H9 (cell line): Measurements from ENCODE around the gene DNAAF1. TPM values are rescaled to one million over a fixed set of nuclear protein-coding genes. Genes with fewer than 3 reads are reported as not detected.
"Not testable (repeated sequence)": the region's sequence is repeated elsewhere in the genome, so short reads cannot be mapped to it uniquely, and the experiment has no call there.

ENCODE experiments used
- DNase-seq: peaks from one replicate; pipeline ENCODE4 v3.0.0-alpha.2; 2017
- H2AFZ ChIP-seq: one replicate; pipeline ENCODE4 v1.6.1; 2013; ENCODE audit warnings: mild to moderate bottlenecking, low read length, control low read depth, moderate library complexity
- H2AK5ac ChIP-seq: 2 replicates; pipeline ENCODE4 v1.6.1; 2013; ENCODE audit warnings: low read length, control low read depth, mixed read lengths; ENCODE audit not compliant: insufficient read length
- H2BK120ac ChIP-seq: one replicate; pipeline ENCODE4 v1.6.1; 2013; ENCODE audit warnings: low read depth, mild to moderate bottlenecking, low read length, control low read depth, inconsistent platforms; ENCODE audit not compliant: poor library complexity, severe bottlenecking
- H2BK12ac ChIP-seq: 2 replicates; pipeline ENCODE4 v1.6.1; 2013; ENCODE audit warnings: low read length, control low read depth, mixed read lengths, low read depth; ENCODE audit not compliant: insufficient read length
- H2BK15ac ChIP-seq: 2 replicates; pipeline ENCODE4 v1.6.1; 2013; ENCODE audit warnings: low read depth, low read length, control low read depth
- H2BK20ac ChIP-seq: one replicate; pipeline ENCODE4 v1.6.1; 2013; ENCODE audit warnings: low read depth, mild to moderate bottlenecking, low read length, control low read depth, inconsistent platforms; ENCODE audit not compliant: poor library complexity, severe bottlenecking
- H2BK5ac ChIP-seq: 2 replicates; pipeline ENCODE4 v1.6.1; 2013; ENCODE audit warnings: low read length, control low read depth, mixed read lengths; ENCODE audit not compliant: insufficient read length
- H3K14ac ChIP-seq: 2 replicates; pipeline ENCODE4 v1.6.1; 2013; ENCODE audit warnings: low read length, control low read depth; ENCODE audit not compliant: insufficient read depth
- H3K18ac ChIP-seq: 2 replicates; pipeline ENCODE4 v1.6.1; 2013; ENCODE audit warnings: low read depth, mild to moderate bottlenecking, mixed read lengths, low read length, control low read depth; ENCODE audit not compliant: insufficient read length
- H3K23ac ChIP-seq: 2 replicates; pipeline ENCODE4 v1.6.1; 2013; ENCODE audit warnings: low read length, control low read depth, mixed read lengths, low read depth; ENCODE audit not compliant: insufficient read length
- H3K23me2 ChIP-seq: 2 replicates; pipeline ENCODE4 v1.6.1; 2013; ENCODE audit warnings: low read depth, mild to moderate bottlenecking, mixed read lengths, low read length, control low read depth; ENCODE audit not compliant: insufficient read length, poor library complexity, severe bottlenecking
- H3K27ac ChIP-seq: 2 replicates; pipeline ENCODE4 v1.5.1; 2013; ENCODE audit warnings: low read length, control low read depth, mixed read lengths, low read depth; ENCODE audit not compliant: insufficient read length
- H3K27me3 ChIP-seq: 2 replicates; pipeline ENCODE4 v1.6.1; 2013; ENCODE audit warnings: low read length, control low read depth, inconsistent platforms; ENCODE audit not compliant: insufficient read depth
- H3K4ac ChIP-seq: 2 replicates; pipeline ENCODE4 v1.6.1; 2013; ENCODE audit warnings: low read depth, mild to moderate bottlenecking, control low read depth, inconsistent platforms, low read length, moderate library complexity
- H3K4me1 ChIP-seq: 2 replicates; pipeline ENCODE4 v1.6.1; 2013; ENCODE audit warnings: low read length, control low read depth, inconsistent platforms; ENCODE audit not compliant: insufficient read depth
- H3K4me2 ChIP-seq: 2 replicates; pipeline ENCODE4 v1.6.1; 2013; ENCODE audit warnings: low read length, control low read depth, mixed read lengths; ENCODE audit not compliant: insufficient read length, insufficient read depth
- H3K56ac ChIP-seq: 2 replicates; pipeline ENCODE4 v1.6.1; 2013; ENCODE audit warnings: low read depth, mild to moderate bottlenecking, mixed read lengths, low read length, control low read depth; ENCODE audit not compliant: insufficient read length
- H3K79me1 ChIP-seq: 2 replicates; pipeline ENCODE4 v1.6.1; 2013; ENCODE audit warnings: low read depth, mild to moderate bottlenecking, moderate library complexity, low read length, control low read depth, inconsistent platforms; ENCODE audit not compliant: insufficient read depth, poor library complexity, severe bottlenecking
- H3K79me2 ChIP-seq: 2 replicates; pipeline ENCODE4 v1.6.1; 2013; ENCODE audit warnings: low read length, control low read depth, inconsistent platforms; ENCODE audit not compliant: insufficient read depth
- H3K9ac ChIP-seq: 2 replicates; pipeline ENCODE4 v1.6.1; 2013; ENCODE audit warnings: low read length, control low read depth, mixed read lengths; ENCODE audit not compliant: insufficient read length; ENCODE audit errors: extremely low read depth
- H3K9me3 ChIP-seq: one replicate; pipeline ENCODE4 v1.6.1; 2013; ENCODE audit warnings: low read depth, low read length, inconsistent platforms; ENCODE audit not compliant: control insufficient read depth
- H3T11ph ChIP-seq: one replicate; pipeline ENCODE4 v1.6.1; 2013; ENCODE audit warnings: mild to moderate bottlenecking, low read length, control low read depth, inconsistent platforms
- H4K20me1 ChIP-seq: one replicate; pipeline ENCODE4 v1.6.1; 2013; ENCODE audit not compliant: control insufficient read depth, insufficient read length, insufficient read depth
- H4K5ac ChIP-seq: 2 replicates; pipeline ENCODE4 v1.6.1; 2013; ENCODE audit warnings: low read depth, mild to moderate bottlenecking, mixed read lengths, low read length, control low read depth; ENCODE audit not compliant: insufficient read length
- H4K8ac ChIP-seq: replicated peaks from 2 replicates; pipeline ENCODE4 v1.6.1; 2013; ENCODE audit warnings: low read length, control low read depth, mixed read lengths, low read depth; ENCODE audit not compliant: insufficient read length
- H4K91ac ChIP-seq: 2 replicates; pipeline ENCODE4 v1.6.1; 2013; ENCODE audit warnings: low read depth, mild to moderate bottlenecking, moderate library complexity, mixed read lengths, low read length, control low read depth; ENCODE audit not compliant: insufficient read length
- H3K27ac Mint-ChIP-seq, 3 experiments: 2 replicates in 2 of 3; 3 replicates in 1 of 3; pipeline ENCODE4 v1.8.0; 2020 to 2021; ENCODE audit warnings: mixed read lengths in 3 of 3, mild to moderate bottlenecking in 1 of 3, moderate library complexity in 1 of 3
- H3K27me3 Mint-ChIP-seq: 2 replicates; pipeline ENCODE4 v1.8.0; 2021; ENCODE audit warnings: low read depth, mild to moderate bottlenecking, moderate library complexity, mixed read lengths
- H3K36me3 Mint-ChIP-seq, 3 experiments: 2 replicates in 2 of 3; 3 replicates in 1 of 3; pipeline ENCODE4 v1.8.0; 2020 to 2021; ENCODE audit warnings: low read depth in 3 of 3, mixed read lengths in 3 of 3; ENCODE audit not compliant: insufficient read depth in 1 of 3
- H3K4me1 Mint-ChIP-seq, 2 experiments: 2 replicates each; pipeline ENCODE4 v1.8.0; 2020; ENCODE audit warnings: mixed read lengths in 2 of 2
- H3K4me3 Mint-ChIP-seq, 2 experiments: 2 replicates in 1 of 2; 3 replicates in 1 of 2; pipeline ENCODE4 v1.8.0; 2020 to 2021; ENCODE audit warnings: mild to moderate bottlenecking in 2 of 2, mixed read lengths in 2 of 2, moderate library complexity in 1 of 2
- H3K9me3 Mint-ChIP-seq, 2 experiments: 2 replicates in 1 of 2; 3 replicates in 1 of 2; pipeline ENCODE4 v1.8.0; 2020; ENCODE audit warnings: mild to moderate bottlenecking in 2 of 2, mixed read lengths in 2 of 2, moderate library complexity in 1 of 2
- WGBS: extraction: QIAGEN DNeasy Blood & Tissue Kit; methylation state at CpG from one replicate; pipeline ENCODE4 v1.1.7; 2013; ENCODE audit warnings: missing lambda C conversion rate, low lambda C conversion rate, mixed read lengths; ENCODE audit not compliant: insufficient read length; ENCODE audit errors: extremely low coverage; 5-methylcytosine and 5-hydroxymethylcytosine counted together
- total RNA-seq: library from RNA; stranded (reverse); gene quantifications from 2 replicates; pipeline ENCODE4 v1.2.1, GENCODE V29; 2021

The DNAAF1 gene
- total RNA-seq, 1 experiment from 2014 or later: not detected

GRCh38 chr16:84205123-84205522 lies 60.0 kb downstream of the DNAAF1 start:
- H3K4me3 Mint-ChIP-seq, H3K4me1 ChIP-seq, H3K27ac Mint-ChIP-seq, H3K36me3 Mint-ChIP-seq, H3K27ac ChIP-seq, H3K14ac ChIP-seq, H2AK5ac ChIP-seq, H3K79me1 ChIP-seq, H3K27me3 Mint-ChIP-seq, H2BK20ac ChIP-seq, H4K91ac ChIP-seq, H4K8ac ChIP-seq, H3K4ac ChIP-seq, H2BK5ac ChIP-seq, H3K79me2 ChIP-seq, H2BK12ac ChIP-seq, DNase-seq, H2BK120ac ChIP-seq, H3K9me3 ChIP-seq, H4K5ac ChIP-seq, H3K18ac ChIP-seq, H3K9ac ChIP-seq, H2AFZ ChIP-seq, H3K4me2 ChIP-seq, H3T11ph ChIP-seq, H3K4me1 Mint-ChIP-seq, H3K27me3 ChIP-seq, H4K20me1 ChIP-seq, H2BK15ac ChIP-seq, H3K23me2 ChIP-seq, H3K9me3 Mint-ChIP-seq, H3K23ac ChIP-seq, H3K56ac ChIP-seq: not testable (repeated sequence)
- no CpG with 5 or more reads among the region's 6 CpGs for WGBS
